Measurements from ENCODE around the gene ILKAP.

ILKAP gene

DNA sequence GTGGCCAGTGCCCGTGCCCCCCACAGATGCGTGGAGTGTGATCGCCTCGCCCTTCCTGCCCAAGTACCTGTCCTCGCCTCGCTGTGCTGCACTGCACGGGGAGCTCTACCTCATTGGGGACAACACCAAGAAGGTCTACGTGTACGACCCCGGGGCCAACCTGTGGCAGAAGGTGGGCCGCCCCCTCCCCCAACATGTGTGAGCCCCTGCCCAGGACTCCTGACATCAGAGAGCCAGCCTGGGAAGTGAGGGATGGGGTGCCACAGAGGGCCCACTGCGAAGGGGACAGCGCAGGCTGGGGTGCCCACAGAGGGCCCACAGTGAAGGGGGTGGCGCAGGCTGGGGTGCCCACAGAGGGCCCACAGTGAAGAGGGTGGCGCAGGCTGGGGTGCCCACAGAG lies 54.5 kb downstream of the ILKAP start:
- TF ChIP-seq FOXP2 (optimal IDR thresholded peaks at IDR 0.05; ENCODE audit: borderline replicate concordance, extremely low read depth, extremely low read length, insufficient read depth) (no peak), SIN3A (IDR thresholded peaks at IDR 0.05; ENCODE audit: borderline replicate concordance, insufficient read depth, low read length) (no peak), POLR2AphosphoS5 (IDR thresholded peaks at IDR 0.05; ENCODE audit: low read depth, low read length) (no peak), TAF1 (IDR thresholded peaks at IDR 0.05; ENCODE audit: borderline replicate concordance, insufficient read depth, low read length) (no peak), REST (IDR thresholded peaks at IDR 0.05; ENCODE audit: insufficient read depth in 1 of 2, low read depth in 2 of 2, low read length in 2 of 2) (no peak)

DNA sequence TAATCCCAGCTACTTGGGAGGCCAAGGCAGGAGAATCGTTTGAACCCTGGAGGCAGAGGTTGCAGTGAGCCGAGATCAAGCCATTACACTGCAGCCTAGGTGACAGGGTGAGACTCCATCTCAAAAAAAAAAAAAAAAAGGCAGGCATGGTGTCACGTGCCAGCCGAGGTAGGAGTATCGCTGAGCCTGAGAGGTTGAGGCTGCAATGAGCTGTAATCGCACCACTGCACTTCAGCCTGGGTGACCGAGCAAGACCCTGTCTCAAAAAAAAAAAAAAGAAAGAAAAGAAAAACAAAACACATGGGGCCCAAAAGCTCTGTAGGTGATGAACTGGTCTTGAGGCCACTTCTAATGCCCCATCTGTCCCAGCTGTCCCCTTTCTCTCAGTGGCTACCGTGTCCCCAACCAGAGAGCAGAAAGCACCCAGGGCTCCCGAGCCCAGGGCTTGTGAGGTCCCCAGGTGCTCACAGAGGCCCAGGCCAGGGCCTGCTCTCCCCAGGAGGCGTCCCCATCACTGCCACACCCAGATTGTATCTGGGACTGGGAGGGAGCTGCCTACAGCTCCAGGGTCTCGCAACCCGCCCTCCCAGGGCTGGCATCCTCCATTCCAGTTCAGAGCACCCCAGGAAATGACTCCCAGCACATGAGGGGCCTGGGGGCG lies 56.5 kb downstream of the ILKAP start:
- TF ChIP-seq POLR2AphosphoS5 (IDR thresholded peaks at IDR 0.05; ENCODE audit: low read depth, low read length) (no peak), TAF1 (IDR thresholded peaks at IDR 0.05; ENCODE audit: borderline replicate concordance, insufficient read depth, low read length) (no peak), REST (IDR thresholded peaks at IDR 0.05; ENCODE audit: insufficient read depth in 1 of 2, low read depth in 2 of 2, low read length in 2 of 2) (no peak), SIN3A (IDR thresholded peaks at IDR 0.05; ENCODE audit: borderline replicate concordance, insufficient read depth, low read length) (no peak), FOXP2 (optimal IDR thresholded peaks at IDR 0.05; ENCODE audit: borderline replicate concordance, extremely low read depth, extremely low read length, insufficient read depth) (no peak)

GRCh38 chr2:238145851-238146250 lies 57.6 kb downstream of the ILKAP start:
- TF ChIP-seq TAF1 (IDR thresholded peaks at IDR 0.05; ENCODE audit: borderline replicate concordance, insufficient read depth, low read length) (no peak), SIN3A (IDR thresholded peaks at IDR 0.05; ENCODE audit: borderline replicate concordance, insufficient read depth, low read length) (no peak), POLR2AphosphoS5 (IDR thresholded peaks at IDR 0.05; ENCODE audit: low read depth, low read length) (no peak), REST (IDR thresholded peaks at IDR 0.05; ENCODE audit: insufficient read depth in 1 of 2, low read depth in 2 of 2, low read length in 2 of 2) (no peak), FOXP2 (optimal IDR thresholded peaks at IDR 0.05; ENCODE audit: borderline replicate concordance, extremely low read depth, extremely low read length, insufficient read depth) (no peak)

DNA sequence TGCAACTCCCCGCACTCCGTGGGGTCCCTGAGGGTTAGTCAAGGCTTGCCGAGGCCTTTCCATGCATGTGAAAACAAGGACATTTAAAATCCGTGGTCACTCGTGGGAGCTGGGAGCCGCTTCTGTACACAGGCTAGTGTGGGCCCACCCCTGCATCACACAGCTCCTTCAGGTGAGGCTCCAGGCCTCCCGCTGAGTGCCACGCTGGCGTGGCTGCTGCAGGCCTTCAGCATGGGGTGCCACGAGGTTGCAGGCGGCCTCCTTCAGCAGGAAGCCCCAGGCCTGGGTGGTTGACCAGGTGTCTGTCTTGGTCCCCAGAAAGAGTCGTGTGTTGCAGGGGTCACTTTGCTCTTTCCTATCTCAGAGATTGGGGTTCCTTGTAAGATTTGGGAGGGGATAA lies 58.4 kb downstream of the ILKAP start:
- TF ChIP-seq POLR2AphosphoS5 (IDR thresholded peaks at IDR 0.05; ENCODE audit: low read depth, low read length) (no peak), TAF1 (IDR thresholded peaks at IDR 0.05; ENCODE audit: borderline replicate concordance, insufficient read depth, low read length) (no peak), FOXP2 (optimal IDR thresholded peaks at IDR 0.05; ENCODE audit: borderline replicate concordance, extremely low read depth, extremely low read length, insufficient read depth) (no peak), SIN3A (IDR thresholded peaks at IDR 0.05; ENCODE audit: borderline replicate concordance, insufficient read depth, low read length) (no peak), REST (IDR thresholded peaks at IDR 0.05; ENCODE audit: insufficient read depth in 1 of 2, low read depth in 2 of 2, low read length in 2 of 2) (no peak)

Measured in PFSK-1 (cell line).